RWPE2 (cell line): Measurements from ENCODE around the gene ALDH16A1.

Experiments
- ATAC-seq: fragments of 200-7000 bp; cut with Tn5 transposase; 3 replicates; pipeline ENCODE4 v1.9.1; 2021; ENCODE audit warnings: low read depth
- DNase-seq: peaks from one replicate; pipeline ENCODE4 v3.0.0-alpha.2; 2020; ENCODE audit warnings: low spot score
- H3K27ac ChIP-seq: fragments of 450-650 bp; 2 replicates; pipeline ENCODE4 v1.5.1; 2017; ENCODE audit warnings: mild to moderate bottlenecking; ENCODE audit not compliant: poor library complexity, severe bottlenecking
- H3K27me3 ChIP-seq: fragments of 250-450 bp; sonication (Bioruptor Pico); 2 replicates; pipeline ENCODE4 v1.5.1; 2021; ENCODE audit warnings: mild to moderate bottlenecking, moderate library complexity; ENCODE audit not compliant: insufficient read depth, poor library complexity, severe bottlenecking
- H3K36me3 ChIP-seq: fragments of 250-450 bp; sonication (Bioruptor Pico); 2 replicates; pipeline ENCODE4 v1.5.1; 2020; ENCODE audit warnings: low read depth, mild to moderate bottlenecking, moderate library complexity
- H3K4me1 ChIP-seq: fragments of 250-450 bp; sonication (Bioruptor Pico); 2 replicates; pipeline ENCODE4 v1.5.1; 2021; ENCODE audit warnings: mild to moderate bottlenecking, moderate library complexity; ENCODE audit not compliant: insufficient read depth, poor library complexity, severe bottlenecking
- H3K4me3 ChIP-seq: fragments of 250-450 bp; sonication (Bioruptor Pico); 2 replicates; pipeline ENCODE4 v1.5.1; 2021; ENCODE audit warnings: mild to moderate bottlenecking, moderate library complexity; ENCODE audit not compliant: severe bottlenecking
- H3K9me3 ChIP-seq: fragments of 250-450 bp; sonication (Bioruptor Pico); 2 replicates; pipeline ENCODE4 v1.5.1; 2021; ENCODE audit warnings: mild to moderate bottlenecking, moderate library complexity; ENCODE audit not compliant: severe bottlenecking
- CTCF ChIP-seq: fragments of 450-650 bp; IDR thresholded peaks from one replicate; pipeline ENCODE4 v1.5.1; 2017; ENCODE audit warnings: mild to moderate bottlenecking, moderate library complexity; ENCODE audit not compliant: poor library complexity, severe bottlenecking

ALDH16A1 gene

GRCh38 chr19:49496574-49497008 lies 43.6 kb downstream of the ALDH16A1 start:
- H3K9me3 ChIP-seq = no peaks in the 10 kb centered on the region
- no peak for DNase-seq
- no peak for ATAC-seq
- H3K36me3 ChIP-seq = peaks cover 58% of the 10 kb centered on the region
- TF ChIP-seq CTCF = no peak
- no peaks in the 10 kb centered on the region for H3K27me3 ChIP-seq
- H3K27ac ChIP-seq = peak overlapping the region; percentile 90
- H3K4me3 ChIP-seq = peak overlapping the region; percentile 86
- no peaks in the 10 kb centered on the region for H3K4me1 ChIP-seq

GRCh38 chr19:49497047-49497788 lies 44.2 kb downstream of the ALDH16A1 start:
- peak overlapping the region; percentile 90 for H3K27ac ChIP-seq
- H3K4me1 ChIP-seq = no peaks in the 10 kb centered on the region
- no peaks in the 10 kb centered on the region for H3K27me3 ChIP-seq
- ATAC-seq (no peak), DNase-seq (no peak)
- TF ChIP-seq CTCF = no peak
- no peaks in the 10 kb centered on the region for H3K9me3 ChIP-seq
- peaks cover 52% of the 10 kb centered on the region for H3K36me3 ChIP-seq
- H3K4me3 ChIP-seq = peak overlapping the region; percentile 86

- H3K4me3 ChIP-seq = no peak overlapping the region
- ATAC-seq (no peak), DNase-seq (no peak)
- no peaks in the 10 kb centered on the region for H3K4me1 ChIP-seq
- no peaks in the 10 kb centered on the region for H3K27me3 ChIP-seq
- H3K27ac ChIP-seq = peak overlapping the region; percentile 90
- TF ChIP-seq CTCF = no peak
- H3K9me3 ChIP-seq = no peaks in the 10 kb centered on the region
- peaks cover 46% of the 10 kb centered on the region for H3K36me3 ChIP-seq
Measured at GRCh38 chr19:49497789-49498103, 44.7 kb downstream of the ALDH16A1 start.

GRCh38 chr19:49498475-49498874 lies 45.5 kb downstream of the ALDH16A1 start:
- no peak for TF ChIP-seq CTCF
- peaks cover 40% of the 10 kb centered on the region for H3K36me3 ChIP-seq
- ATAC-seq (no peak), DNase-seq (no peak)
- H3K9me3 ChIP-seq = no peaks in the 10 kb centered on the region
- peak overlapping the region; percentile 90 for H3K27ac ChIP-seq
- no peak overlapping the region for H3K4me3 ChIP-seq
- H3K27me3 ChIP-seq = no peaks in the 10 kb centered on the region
- H3K4me1 ChIP-seq = no peaks in the 10 kb centered on the region

- Histone ChIP-seq H3K9me3 (no peaks in the 10 kb centered on the region), H3K4me1 (no peaks in the 10 kb centered on the region), H3K4me3 (no peak overlapping the region), H3K27me3 (no peaks in the 10 kb centered on the region), H3K36me3 (peaks cover 40% of the 10 kb centered on the region), H3K27ac (no peak overlapping the region)
- no peak for ATAC-seq
- no peak for DNase-seq
- TF ChIP-seq CTCF = no peak
Measured at GRCh38 chr19:49499030-49499670, 46.1 kb downstream of the ALDH16A1 start.
